Measurements from ENCODE around the gene IMPG1. TPM values are rescaled to one million over a fixed set of nuclear protein-coding genes. Genes with fewer than 3 reads are reported as not detected.
"Not testable (repeated sequence)": the region's sequence is repeated elsewhere in the genome, so short reads cannot be mapped to it uniquely, and the experiment has no call there.

The IMPG1 gene
- total RNA-seq, 1 experiment from 2014 or later, result not detected

DNA sequence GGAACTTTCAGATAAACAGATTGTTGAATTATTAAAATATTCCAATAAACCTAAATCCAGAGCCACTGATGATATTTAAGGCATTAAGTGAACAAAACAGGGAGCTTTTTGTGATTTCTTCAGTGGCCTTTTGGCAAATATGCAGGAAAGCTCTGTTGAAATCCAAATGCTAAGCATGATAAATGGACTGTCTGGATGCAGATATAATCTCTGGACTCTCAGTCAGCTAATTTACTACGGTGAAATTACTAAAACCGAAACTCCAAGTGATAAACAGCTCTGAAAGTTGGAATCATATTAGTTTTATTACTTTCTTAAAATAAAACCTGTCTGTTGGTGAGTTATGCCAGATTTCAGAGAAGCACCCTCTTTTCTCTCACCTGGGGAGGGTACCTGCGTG is 120.3 kb downstream of the IMPG1 start:
- no peak for DNase-seq (ENCODE audit: low read depth)

- no peak for DNase-seq (ENCODE audit: low read depth)
These were observed 124.5 kb downstream of the IMPG1 start for GRCh38 chr6:75947935-75948334.

DNA sequence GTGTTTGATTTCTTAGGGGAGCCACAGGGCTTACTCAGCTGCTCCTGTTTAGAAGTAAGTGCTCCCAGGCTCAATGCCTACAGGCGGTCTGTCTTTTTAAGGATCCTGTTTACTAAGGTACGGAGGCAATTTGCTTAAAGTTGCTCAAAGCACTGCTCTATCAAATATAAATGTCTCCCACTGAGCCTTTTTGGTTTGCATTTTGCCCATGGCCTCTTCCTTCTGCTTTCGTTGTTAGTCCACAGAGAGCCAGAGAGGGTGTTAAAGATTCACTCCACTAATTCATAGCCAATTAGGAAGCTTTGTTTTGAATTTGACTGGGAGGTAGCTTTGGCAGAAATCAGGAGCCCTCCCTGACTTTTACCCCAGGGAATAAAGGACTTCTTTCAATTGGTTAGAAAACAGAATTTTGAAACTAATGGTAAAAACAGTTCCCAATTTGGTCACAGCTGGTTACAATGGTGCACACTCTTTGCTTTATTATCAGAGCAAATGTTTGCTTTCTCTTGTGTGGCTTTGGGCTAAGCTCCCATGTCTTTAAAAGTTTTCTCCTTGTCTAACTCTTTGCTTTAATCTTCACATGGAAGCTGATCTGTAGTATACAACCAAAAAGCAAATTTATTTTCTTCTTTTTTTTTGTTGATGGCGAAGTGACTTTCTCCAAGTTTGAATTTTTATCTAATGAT is 126.2 kb downstream of the IMPG1 start:
- no peak for DNase-seq (ENCODE audit: low read depth)

- DNase-seq (ENCODE audit: low read depth), result no peak
These were observed 129.1 kb downstream of the IMPG1 start for GRCh38 chr6:75943381-75943780.

- no peak for DNase-seq (ENCODE audit: low read depth)
These were observed 131.0 kb downstream of the IMPG1 start for GRCh38 chr6:75941509-75941908.

DNA sequence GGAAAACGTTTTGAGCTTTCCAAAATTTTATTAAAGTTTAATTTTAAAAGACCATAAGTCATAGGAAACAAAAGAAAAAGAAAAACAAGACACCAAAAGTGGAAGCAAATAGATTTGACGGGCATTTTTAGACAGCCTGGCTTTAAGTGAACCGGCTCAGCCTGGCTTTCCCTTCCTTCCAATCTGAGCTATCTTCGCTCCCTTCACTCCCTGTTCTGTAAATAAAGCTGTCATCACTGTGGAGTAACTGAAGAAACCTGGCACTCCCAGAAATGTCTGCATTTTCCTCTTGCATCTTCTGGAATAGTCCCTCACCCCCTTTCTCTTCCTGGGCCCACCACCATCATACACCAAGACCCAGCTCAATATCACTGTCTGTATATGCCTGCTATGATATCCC is 131.9 kb downstream of the IMPG1 start:
- DNase-seq (ENCODE audit: low read depth), result no peak

DNA sequence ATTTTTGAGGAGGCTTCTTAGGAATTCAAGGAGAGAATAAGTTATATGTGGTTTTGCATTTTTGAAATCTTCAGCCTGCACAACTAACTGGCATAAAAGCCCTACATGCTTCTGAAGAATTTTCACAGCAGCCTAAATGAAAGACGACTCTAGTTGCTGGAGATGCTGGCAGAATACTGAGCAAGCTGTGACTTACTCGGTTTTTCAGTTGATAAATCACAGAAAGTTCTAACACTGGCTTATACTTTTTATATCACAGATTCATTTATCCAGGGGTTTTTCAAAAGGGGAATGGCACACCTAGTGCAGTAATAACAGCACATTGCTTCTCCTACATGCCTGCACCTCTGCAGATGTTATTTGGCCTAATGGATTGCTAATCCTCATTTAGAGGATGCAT is 134.6 kb downstream of the IMPG1 start:
- DNase-seq (ENCODE audit: low read depth), result no peak

- DNase-seq (ENCODE audit: low read depth), result no peak
These were observed 135.8 kb downstream of the IMPG1 start for GRCh38 chr6:75936682-75937081.

- DNase-seq (ENCODE audit: low read depth), result no peak
These were observed 137.0 kb downstream of the IMPG1 start for GRCh38 chr6:75935473-75935793.

DNA sequence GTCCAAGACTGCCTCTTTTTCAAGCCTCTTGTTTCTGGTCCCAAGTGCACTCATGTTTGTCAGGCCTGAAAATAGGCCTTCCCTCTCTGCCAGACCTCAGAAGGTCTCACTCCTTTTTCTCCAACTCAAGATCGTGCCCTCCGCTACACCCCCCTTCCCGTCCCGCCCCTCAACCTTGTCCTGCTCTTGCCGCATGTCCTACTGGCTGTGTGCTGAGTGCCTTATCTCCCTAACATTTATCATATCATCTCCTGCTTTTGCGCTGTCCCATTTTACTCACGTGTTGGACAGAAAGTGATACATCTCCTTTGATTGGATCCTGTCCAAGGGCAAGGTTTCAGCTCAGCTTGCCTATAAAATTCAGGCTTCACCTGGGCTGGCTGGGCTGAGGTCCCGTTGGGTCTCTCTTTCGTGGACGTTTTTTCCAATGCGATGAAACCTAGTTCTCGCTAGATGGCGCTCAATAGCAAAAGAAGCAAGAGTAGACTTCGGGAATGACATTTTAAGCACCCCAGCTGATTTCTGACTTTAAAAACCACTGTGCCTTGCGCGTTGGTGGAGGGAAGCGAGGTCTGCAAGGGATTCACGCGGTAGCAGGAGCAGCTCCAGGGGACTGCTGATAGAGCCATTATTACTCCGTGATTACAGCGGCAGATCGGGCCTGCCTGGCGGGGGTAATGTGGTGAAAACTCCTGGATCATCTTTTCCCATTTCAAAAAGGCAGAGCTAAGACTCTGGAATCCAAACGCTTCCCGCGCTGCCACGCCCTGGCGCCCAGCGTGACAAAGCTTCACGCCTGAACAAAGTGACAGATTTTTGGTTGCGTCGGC is 137.6 kb downstream of the IMPG1 start:
- peak; percentile 78 for DNase-seq (ENCODE audit: low read depth)

- no peak for DNase-seq (ENCODE audit: low read depth)
These were observed 139.0 kb downstream of the IMPG1 start for GRCh38 chr6:75933387-75933975.

GRCh38 chr6:75932067-75932466 is 140.4 kb downstream of the IMPG1 start:
- peak; percentile 9 for DNase-seq (ENCODE audit: low read depth)

- DNase-seq (ENCODE audit: low read depth), result no peak
These were observed 141.3 kb downstream of the IMPG1 start for GRCh38 chr6:75931011-75931680.

DNA sequence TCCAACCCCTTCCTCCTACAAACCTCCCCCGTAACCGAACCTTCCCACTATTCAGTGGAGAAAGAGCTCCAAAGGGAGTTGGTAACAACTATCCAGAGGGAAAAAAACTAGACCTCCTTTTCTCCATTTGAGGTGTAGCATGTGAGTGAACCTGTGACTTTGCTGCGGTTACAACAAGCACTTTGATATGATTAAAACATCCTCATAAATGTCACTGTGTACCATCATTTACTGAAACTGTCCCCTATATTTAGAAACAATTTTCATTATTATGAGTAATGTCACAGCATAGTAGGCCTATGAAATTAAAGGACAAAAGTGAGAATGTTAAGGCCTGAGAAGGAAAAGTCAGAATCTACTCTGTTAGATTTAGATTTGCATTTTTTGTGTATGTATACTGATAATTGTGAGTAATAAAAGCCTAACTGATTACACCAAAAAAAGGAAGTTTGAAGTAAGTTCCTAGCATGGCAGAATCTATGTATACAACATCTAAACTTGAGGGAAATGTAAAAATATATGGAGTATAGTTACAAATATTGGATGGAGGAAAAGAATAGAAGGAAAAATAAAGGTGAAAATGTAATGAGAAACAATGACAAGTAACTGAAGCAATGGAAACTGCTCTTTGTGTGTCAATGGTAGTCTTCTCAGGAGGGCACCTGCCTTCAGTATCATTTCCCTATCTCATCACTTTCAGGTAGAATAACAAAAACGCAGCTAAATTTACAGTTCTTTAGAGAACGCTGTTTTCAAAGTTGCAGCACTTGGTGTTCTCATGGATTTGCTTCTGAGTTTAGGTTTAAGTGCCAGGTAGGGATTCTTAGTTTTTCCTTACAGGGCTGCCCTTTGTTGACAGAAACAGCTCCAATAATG is 145.9 kb downstream of the IMPG1 start:
- DNase-seq (ENCODE audit: low read depth), result no peak

- peak; percentile 62 for DNase-seq (ENCODE audit: low read depth)
These were observed 150.2 kb downstream of the IMPG1 start for GRCh38 chr6:75922226-75922625.

- DNase-seq (ENCODE audit: low read depth), result no peak
These were observed 159.4 kb downstream of the IMPG1 start for GRCh38 chr6:75913040-75913439.

GRCh38 chr6:75907444-75907843 is 165.0 kb downstream of the IMPG1 start:
- no peak for DNase-seq (ENCODE audit: low read depth)

GRCh38 chr6:75906871-75907270 is 165.6 kb downstream of the IMPG1 start:
- DNase-seq (ENCODE audit: low read depth), result no peak

DNA sequence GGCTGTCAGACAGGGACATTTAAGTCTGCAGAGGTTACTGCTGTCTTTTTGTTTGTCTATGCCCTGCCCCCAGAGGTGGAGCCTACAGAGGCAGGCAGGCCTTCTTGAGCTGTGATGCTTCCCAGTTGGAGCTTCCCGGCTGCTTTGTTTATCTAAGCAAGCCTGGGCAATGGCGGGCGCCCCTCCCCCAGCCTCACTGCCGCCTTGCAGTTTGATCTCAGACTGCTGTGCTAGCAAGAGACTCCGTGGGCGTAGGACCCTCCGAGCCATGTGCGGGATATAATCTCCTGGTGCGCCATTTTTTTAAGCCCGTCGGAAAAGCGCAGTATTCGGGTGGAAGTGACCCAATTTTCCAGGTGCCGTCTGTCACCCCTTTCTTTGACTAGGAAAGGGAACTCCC is 167.3 kb downstream of the IMPG1 start:
- not testable (repeated sequence) for DNase-seq (ENCODE audit: low read depth)

DNA sequence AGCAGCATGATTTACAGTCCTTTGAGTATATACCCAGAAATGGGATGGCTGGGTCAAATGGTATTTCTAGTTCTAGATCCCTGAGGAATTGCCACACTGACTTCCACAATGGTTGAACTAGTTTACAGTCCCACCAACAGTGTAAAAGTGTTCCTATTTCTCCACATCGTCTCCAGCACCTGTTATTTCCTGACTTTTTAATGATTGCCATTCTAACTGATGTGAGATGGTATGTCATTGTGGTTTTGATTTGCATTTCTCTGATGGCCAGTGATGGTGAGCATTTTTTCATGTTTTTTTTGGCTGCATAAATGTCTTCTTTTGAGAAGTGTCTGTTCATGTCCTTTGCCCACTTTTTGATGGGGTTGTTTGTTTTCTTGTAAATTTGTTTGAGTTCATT is 172.2 kb downstream of the IMPG1 start:
- not testable (repeated sequence) for DNase-seq (ENCODE audit: low read depth)

DNA sequence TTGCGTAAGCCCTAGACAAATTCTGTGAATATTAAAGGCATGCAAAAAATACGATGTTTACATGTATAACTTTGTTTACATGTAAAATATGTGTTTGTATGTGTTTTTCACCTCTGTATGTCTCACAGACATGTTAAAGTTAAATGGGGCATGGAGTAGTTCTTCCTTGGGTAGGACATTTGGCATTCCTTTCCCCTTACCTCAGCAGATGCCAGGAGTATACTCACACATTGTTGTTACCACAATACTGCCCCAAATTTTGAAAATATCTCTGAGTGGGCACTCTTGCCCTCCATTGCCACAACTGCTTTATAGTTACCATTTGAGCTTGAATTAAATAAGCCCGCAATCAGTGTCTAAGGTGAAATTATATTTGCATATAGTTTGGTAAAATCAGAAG is 175.9 kb downstream of the IMPG1 start:
- peak; percentile 19 for DNase-seq (ENCODE audit: low read depth)
